ENCODE measurements around the gene INPP5F. TPM values are rescaled to one million over a fixed set of nuclear protein-coding genes. Genes with fewer than 3 reads are reported as not detected.
"Not testable (repeated sequence)": the region's sequence is repeated elsewhere in the genome, so short reads cannot be mapped to it uniquely, and the experiment has no call there.

The INPP5F gene
- polyA plus RNA-seq, 4 donors = 49.2 to 59.1 (median 58.1) TPM

DNA sequence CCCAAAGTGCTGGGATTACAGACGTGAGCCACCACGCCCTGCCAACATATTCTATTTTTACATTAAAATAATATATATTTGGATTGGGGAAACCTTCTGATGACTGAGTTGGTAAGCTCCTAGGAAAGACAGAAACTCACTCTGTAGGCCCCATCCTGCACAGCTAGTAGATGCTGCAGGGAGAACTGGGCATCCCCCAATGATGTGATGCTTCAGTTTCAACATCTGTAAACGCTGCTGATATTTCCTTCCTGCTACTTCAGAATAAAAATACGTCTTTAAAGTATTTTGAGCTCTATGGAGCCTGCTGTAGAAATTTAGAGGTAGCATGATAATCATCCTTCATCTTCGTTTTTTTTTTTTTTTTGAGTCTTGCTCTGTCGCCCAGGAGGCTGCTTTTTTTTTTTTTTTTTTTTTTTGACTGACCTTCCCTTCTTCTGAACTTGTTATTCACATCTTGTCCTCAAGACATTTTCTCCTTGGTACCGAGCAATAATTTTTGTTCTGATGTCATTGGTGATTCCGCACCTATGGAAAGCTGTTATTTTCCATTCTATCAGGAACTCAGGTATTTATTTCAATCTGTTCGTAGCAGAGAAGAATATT is 21.8 kb upstream of the INPP5F start:
- DNase-seq (ENCODE audit: low read depth in 4 of 4, low spot score in 3 of 4) = no peak

DNA sequence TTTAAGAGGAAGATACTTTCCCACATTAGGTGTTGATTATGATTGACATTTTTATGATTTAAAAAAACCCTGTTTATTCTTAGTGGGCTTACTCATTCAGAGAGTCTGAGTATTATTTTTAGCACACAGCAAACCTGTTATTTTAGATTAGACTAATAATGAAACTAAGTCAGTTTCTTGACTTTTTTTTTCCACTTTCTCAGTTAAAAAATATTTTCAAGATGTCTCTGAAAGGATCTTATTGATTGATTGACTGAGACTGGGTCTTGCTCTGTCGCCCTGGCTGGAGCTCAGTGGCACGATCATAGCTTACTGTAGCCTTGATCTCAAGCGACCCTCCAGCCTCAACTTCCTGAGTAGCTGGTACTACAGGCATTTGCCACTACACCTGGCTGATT is 20.4 kb upstream of the INPP5F start:
- no peak for DNase-seq (ENCODE audit: low read depth in 4 of 4, low spot score in 3 of 4)

DNA sequence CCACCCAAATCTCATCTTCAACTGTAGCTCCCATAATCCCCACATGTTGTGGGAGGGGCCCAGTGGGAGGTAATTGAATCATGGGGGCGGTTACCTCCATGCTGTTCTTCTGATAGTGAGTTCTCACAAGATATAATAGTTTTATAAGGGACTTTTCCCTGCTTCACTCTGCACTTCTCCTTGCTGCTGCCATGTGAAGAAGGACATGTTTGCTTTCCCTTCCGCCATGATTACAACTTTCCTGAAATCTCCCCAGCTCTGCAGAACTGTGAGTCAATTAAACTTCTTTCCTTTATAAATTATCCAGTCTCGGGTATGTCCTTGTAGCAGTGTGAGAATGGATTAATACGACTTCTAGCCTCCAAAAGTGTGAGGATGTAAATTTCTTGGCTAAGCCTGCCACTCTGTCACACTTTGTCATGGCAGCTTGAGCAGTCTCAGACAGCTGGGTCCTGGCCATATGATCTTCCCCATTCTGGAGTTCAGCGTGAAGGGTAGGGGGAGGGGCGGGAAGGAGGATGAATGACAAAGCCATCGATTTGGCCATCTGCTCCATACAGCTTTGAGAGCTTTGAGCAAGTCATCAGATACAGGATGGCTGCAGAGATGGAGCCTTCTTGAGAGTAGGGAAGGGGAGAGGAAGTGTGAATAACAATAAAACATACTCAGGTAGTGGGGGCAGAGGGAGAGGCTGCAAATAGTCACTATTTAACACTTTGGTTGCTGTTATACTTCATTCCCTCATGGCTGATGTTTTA is 19.1 kb upstream of the INPP5F start:
- DNase-seq (ENCODE audit: low read depth in 4 of 4, low spot score in 3 of 4) = no peak

DNA sequence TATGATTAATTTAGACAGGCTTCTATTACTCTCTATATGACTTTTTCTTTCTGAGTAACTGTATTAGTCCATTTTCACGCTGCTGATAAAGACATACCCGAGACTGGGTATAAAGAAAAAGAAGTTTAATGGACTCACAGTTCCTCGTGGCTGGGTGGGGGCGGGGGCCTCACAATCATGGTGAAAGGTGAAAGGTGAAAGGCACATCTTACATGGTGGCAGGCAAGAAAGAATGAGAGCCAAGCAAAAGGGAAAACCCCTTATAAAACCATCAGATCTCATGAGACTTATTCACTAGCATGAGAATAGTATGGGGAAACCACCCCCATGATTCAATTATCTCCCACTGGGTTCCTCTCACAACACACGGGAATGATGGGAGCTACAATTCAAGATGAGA is 18.5 kb upstream of the INPP5F start:
- not testable (repeated sequence) for DNase-seq (ENCODE audit: low read depth in 4 of 4, low spot score in 3 of 4)

DNA sequence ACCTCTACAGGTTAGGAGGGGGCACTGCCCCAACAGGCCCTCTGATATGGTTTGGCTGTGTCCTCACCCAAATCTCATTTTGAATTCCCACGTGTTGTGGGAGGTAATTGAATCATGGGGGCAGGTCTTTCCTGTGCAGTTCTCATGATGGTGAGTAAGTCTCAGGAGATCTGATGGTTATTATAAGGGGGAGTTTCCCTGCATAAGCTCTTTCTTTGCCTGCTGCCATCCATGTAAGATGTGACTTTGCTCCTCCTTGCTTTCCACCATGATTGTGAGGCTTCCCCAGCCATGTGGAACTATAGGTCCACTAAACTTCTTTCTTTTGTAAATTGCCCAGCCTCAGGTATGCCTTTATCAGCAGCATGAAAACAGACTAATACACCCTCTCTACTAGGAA is 14.9 kb upstream of the INPP5F start:
- DNase-seq (ENCODE audit: low read depth in 4 of 4, low spot score in 3 of 4) = not testable (repeated sequence)

DNA sequence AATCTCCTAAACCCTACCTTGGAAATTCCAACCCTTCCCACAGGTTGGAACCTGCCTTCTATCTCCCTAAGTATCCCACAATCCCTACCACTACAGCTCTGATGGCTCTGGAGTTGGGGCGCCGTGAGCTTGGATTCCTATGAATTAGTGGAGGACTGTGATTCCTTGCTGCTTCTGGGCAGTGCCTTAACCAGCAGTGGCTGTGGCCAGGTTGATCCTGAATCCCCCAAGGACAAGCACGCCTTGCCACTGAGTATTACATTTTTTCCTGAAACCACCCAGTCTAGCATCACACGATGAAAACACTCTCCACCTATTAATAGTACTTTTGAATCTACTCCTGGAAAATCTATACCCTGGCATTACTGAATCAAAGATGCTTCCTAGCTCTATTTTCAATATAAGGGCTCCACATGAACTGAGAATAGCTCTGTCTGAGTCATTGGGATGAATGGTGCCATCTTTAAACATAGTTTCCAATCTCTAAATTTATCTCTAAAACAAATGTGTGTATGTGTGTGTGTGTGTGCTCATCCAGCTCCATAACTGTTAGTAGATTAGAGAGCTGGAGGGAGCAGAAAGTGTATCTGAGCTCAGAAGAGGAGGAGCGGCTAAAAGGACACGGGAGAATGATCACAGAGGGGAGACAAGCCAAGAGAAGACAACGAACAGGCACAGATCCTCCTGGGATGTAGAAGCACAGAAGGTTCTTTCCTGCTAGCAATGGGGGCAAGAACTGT is 11.9 kb upstream of the INPP5F start:
- DNase-seq (ENCODE audit: low read depth in 4 of 4, low spot score in 3 of 4) = no peak

DNA sequence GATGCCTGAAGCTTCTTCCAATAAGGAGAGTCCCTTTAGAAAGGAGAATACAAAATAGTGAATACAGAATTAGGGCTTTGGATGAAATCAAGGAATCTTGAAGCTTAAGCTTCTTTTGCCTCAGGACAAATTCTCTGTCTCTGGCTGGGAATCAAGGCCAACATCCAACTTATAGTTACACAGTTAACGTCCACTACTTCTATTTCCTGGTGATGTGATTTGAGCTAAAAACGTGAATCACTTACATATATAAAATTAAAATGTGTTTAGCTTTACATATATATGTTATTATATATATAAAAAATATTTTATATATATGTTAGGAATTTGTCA is 11.4 kb upstream of the INPP5F start:
- no peak for DNase-seq (ENCODE audit: low read depth in 4 of 4, low spot score in 3 of 4)

DNA sequence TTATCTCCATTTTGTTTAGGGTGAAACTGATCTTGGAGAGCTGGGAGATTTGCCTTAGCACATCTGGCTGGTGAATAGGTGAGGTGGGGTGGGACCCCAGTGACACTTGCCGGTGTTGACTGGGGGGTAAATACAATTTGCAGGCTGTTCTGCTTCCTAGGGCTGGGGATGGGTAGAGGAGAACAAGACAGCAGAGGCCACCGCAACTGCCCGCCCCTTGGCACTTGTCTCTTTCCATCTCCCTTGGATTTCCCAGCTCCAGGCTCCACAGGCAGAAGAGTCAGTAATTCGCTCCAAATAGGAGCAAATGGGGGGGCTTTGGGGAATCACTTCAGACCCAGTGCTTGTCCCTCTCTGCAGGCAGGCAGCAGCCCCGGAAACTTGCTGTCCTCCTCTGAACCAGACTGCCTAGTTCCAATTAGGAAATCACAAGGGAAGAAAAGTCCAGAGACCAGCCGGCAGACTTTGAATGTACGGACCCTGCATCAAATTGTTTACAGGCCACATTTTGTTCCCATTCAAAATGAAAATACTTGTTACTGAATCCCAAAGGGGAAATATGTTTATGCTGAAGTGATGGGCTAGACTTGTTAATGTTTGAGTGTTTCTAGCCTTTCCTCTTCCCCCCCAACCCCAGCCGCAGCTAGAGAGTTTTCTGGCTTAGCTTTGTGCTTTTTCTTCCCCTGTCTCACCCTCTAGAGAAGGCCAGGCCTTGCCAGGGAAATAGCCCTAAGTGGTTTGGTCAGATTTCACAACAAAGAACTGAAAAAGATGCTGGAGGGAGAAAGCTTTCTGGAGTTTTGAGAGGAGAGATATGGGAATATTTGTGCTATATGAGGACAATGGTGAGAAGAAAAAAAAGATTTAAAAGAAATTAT is 10.0 kb upstream of the INPP5F start:
- no peak for DNase-seq (ENCODE audit: low read depth in 4 of 4, low spot score in 3 of 4)

DNA sequence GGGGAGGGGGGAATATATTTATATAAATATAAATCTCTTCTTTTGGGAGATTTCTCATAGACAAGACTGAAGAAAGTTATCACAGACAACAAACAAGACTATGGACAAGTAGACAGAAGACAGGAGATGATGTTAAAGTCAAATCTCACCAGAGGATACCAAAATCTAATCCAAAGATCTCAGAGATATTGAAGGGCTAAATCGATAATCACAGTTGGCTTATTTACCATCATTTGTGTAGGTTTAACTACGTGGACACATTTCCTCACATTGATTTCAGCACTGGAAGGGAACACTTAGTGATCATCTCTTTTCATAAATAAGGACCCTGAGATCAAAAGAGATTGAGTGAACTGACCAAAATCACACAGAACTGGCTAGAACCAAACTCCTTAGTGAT is 2.7 kb upstream of the INPP5F start:
- no peak for DNase-seq (ENCODE audit: low read depth in 4 of 4, low spot score in 3 of 4)

DNA sequence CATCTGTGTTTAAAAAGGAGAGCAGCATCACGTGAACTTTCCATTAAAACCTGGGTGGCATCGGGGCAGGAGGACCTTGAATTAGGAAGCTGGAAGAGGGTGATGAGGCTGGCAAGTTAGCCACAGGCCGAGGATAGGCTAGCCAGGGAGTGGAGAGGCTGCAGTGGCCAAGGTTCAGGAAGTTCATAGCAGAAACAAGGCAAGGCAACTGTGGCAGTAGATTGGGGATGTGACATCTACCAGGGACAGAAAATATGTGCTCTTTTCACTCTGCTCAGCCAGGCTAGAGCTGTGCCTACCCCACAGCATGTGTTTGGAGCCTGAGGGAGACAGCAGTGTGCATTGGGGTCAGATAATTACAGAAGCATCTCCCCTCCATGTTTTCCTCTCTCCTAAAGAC is 2.2 kb upstream of the INPP5F start:
- no peak for DNase-seq (ENCODE audit: low read depth in 4 of 4, low spot score in 3 of 4)

DNA sequence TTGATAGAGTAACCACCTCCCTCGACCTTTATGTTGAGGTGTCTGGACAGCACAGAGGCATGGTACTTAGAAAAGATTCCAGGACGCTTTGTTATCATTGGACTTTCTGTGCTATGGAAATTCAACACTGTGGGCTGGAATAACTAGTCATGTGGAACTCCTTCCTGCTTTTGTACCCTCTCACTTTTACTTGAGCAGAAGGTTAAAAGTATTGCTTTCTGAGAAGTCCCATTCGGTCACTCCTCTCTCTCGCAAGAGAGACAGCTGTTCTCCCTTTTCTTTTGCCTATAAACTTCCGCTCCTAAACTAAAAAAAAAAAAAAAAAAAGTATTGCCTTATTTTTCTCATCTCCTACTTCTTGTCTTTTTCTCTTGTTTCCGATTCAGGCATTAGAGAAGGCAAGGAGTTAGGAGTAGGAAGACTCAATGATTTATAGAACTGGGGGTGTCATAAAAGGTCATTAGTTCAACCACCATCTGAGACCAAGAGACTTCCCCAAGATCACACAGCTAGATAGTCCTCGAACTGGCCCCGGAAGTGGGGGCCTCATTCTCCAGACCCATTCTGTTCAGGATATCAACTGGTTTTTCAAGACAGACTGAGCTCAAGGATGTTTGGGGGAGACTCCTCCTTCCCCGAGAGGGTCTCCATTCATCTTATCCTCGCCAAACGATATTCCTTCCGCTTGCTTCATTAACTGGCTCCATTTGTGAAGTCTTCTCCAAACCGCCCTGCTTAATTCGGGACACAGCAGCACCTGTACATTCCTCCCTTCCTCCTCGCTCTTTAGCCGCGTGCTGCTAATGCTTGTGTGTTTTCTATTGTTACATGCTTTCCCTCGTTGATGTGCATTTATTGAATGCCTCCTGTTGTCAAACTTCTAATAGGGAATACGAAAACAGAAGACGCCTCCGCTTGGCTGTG is 995 bp upstream of the INPP5F start:
- DNase-seq (ENCODE audit: low read depth in 4 of 4, low spot score in 3 of 4) = peak in 3 of 4 donors; percentile 55 to 67 (median 65)

DNA sequence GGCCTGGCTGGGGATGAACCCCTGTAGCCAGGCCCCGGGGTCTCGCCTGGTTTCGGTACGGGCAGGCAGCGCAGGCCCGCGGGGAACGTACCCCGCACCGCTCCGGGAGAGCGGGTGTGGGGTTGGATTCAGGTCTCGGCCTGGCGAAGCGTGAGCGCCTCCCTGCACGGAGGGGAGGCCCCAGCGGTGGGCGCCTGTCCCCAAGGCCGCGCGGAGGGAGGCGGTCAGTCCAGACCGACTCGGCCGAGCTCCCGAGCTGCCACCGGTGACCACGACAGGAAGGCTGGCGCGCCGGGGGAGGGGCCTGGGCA is 378 bp upstream of the INPP5F start:
- no peak for DNase-seq (ENCODE audit: low read depth in 4 of 4, low spot score in 3 of 4)

DNA sequence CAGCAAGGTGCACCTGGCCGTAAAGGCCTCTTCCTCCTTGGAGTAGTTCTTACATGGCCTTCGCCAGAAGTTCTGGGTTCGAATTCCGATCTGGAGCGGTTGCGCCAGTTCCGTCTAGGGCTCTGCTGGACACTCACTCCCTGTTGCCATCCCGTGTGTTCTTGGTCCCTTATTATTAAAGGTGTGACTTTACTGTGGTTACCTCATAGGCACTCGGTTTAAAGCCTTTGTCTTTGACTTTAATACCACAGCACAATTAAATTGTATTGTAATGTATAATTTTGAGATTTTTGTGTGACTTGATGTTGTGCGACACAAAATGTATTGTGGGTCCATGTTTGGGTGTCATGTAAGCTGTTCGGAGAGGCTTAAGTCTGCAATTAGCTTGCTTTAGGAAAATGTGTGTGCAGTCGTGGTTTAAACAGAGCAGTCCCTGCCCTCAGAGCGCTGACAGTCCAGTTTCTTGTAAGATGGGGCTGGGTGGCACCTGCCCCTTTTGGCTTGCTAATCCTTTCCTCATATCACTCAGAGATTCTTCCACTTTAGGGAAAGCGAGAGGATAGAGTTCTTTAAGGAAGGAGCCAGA is 919 bp downstream of the INPP5F start:
- no peak for DNase-seq (ENCODE audit: low read depth in 4 of 4, low spot score in 3 of 4)

DNA sequence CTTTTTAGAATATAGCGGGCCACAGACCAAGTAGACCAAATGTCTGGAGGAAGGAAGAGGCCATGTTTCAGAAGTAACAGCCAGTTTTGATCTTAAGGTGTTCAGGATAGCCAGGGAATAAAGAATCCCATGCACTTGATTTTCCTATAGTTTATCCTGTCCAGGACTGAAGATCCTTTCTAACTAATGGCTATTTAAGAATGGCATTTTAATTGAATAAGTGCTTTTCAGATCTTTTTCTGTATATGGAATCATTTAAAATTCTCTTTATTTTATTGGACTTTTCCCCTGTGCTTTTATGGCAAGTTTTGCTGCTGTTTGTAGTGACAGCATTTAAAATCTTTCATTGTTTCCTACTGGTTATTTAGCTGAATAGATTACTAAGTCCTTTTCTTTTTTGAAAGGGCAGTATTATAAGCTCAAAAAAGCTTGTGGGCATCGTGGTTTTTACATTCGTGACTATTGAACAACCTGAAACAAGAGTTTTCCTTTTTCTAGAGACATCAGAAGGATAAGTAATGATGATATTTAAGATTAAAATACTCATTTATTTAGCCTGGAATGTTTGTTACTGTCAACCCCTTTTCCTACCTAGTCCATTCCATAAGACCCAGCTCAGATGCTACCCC is 2.4 kb downstream of the INPP5F start:
- DNase-seq (ENCODE audit: low read depth in 4 of 4, low spot score in 3 of 4) = no peak

DNA sequence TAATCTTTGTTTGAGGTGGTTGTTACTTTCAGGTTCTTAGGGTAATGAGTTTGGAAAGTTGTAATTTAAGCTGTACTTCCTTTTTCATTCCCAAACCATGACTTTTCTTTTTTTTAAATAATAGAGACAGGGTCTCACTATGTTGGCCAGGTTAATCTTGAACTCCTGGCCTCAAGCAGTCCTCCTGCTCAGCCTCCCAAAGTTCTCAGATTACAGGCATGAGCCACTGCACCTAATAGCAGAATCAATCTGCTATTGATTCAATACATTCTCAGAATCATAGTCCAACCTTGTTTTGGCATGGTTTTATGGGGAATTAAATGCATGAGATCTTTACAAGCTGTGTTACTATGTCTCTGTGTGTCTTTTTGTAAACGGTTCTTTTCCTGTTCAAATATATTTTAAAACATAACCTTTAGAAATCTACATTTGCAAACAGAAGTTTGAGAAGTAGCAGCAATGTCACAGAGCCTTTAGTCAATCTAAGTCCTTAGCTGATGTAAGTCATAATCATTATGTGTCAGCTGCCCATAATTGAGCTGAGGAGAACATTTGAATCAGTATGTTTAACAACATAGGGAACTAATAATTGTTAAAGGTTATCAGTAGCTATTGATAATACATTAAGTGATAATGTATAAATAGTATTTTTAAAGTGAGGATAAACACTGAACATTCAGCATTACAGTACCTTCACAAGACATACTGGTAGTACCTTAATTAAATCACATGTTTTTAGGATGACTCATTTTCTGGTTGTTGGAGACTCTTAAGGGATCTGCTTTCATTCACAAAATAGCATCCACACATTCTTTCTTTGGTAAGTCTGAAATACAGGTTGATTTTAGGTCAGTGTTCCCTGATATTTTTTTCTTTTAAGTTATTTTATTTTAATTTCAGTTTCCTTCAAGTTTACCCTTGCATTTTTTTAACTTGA is 8.8 kb downstream of the INPP5F start:
- DNase-seq (ENCODE audit: low read depth in 4 of 4, low spot score in 3 of 4) = no peak

DNA sequence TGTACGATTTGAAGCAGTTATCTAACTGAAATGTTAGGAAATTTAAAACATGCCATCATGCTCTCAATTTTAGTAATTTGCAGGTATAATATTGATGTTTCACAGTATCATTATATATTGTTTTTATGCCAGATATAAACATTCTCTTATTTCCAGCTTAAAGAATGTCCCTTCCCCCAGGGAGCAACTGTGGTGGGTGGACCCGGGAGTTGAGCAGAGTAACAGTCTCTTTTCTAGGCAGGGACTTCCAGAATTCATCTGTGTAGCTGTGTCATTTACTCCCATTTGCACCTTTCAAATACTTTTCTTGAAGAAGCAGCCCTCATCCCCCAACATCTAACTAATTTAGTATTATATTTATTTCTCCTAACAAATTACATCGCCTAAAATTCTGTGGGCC is 9.6 kb downstream of the INPP5F start:
- DNase-seq (ENCODE audit: low read depth in 4 of 4, low spot score in 3 of 4) = no peak

DNA sequence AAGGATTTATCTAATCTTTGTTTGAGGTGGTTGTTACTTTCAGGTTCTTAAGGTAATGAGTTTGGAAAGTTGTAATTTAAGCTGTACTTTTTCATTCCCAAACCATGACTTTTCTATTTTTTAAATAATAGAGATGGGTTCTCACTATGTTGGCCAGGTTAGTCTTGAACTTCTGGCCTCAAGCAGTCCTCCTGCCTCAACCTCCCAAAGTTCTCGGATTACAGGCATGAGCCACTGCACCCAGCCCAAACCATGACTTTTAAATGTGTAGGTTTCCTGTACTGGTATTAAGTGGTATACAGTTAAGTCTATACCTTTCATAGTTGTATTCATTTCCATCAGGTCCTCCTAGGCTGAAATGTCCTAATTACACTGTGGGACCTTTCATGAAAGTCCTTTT is 10.4 kb downstream of the INPP5F start:
- DNase-seq (ENCODE audit: low read depth in 4 of 4, low spot score in 3 of 4) = no peak

DNA sequence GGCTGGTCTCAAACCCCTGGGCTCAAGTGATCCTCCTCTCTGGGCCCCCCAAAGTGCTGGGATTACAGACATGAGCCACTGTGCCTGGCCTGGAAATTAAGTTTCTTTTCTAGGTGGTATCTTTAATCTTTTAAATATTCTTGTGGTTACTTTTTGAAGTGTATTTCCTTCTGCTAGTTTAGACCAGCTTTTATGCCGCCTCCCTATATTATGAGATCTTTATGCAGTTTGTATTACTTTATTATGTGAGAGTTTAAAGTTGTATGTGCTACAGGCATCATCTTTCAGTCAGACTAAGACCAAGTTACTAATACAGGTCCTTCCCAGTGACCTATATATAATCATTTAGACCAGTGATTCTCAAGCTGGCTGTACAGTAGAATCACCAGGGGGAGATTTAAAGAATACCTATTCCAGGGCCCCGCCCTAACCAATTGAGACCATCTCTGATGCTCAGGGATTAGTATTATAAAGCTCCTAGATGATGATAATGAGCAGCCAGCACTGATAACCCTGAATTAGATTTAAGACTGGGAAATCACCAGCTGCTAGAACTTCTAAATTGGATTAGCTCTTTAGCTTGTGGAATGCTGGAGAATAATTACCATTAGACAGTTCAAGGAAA is 11.3 kb downstream of the INPP5F start:
- no peak for DNase-seq (ENCODE audit: low read depth in 4 of 4, low spot score in 3 of 4)
